ENCODE measurements around the gene ANK3. TPM values are rescaled to one million over a fixed set of nuclear protein-coding genes. Genes with fewer than 3 reads are reported as not detected.

Gene ANK3
- total RNA-seq, 2 experiments from 2014 or later: 60.5 to 61.9 TPM

DNA sequence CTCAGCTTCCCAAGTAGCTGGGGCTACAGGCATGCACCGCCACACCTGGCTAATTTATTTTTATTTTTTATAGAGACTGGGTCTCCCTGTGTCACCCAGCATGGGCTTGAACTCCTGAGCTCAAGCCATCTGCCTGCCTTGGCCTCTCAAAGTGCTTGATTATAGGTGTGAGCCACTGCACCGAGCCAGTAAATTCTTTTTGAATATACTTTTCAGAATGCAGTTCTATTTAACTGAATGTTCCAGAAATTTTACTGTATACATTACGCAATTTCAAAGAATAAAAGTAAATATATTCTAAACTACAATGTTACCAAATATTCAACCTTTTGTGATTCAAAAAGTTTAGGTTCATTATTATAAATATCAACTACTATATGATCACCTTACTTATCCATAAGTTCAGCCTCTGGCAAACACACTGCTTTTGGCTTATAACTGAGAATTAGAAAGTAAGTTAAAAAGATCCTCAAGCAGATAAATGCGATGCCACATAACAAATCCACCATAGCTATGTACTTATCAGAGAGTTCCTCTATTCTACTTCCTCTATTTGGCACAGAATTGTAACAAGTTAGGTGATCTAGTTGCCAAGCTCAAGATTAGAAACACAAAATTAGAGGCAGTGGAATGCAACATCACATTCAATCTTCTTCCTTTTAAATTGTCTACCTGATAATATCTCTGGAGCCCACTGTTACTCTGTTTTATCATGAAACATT, 118.2 kb downstream of the ANK3 start:
- Histone ChIP-seq H3K36me3 (ENCODE audit: insufficient read depth, low read length) (peaks cover 4% of the 10 kb centered on the region), H3K4me1 (ENCODE audit: insufficient read depth, low read length) (no peaks in the 10 kb centered on the region), H3K4me3 (ENCODE audit: low read length) (no peak overlapping the region), H3K27me3 (ENCODE audit: control insufficient read depth in 1 of 2, insufficient read depth in 2 of 2, low read length in 2 of 2) (no peaks in the 10 kb centered on the region), H3K27ac (ENCODE audit: low read depth in 1 of 2, low read length in 2 of 2) (no peak overlapping the region), H3K9me3 (ENCODE audit: control insufficient read depth in 1 of 2, insufficient read depth in 1 of 2, low read length in 2 of 2) (no peaks in the 10 kb centered on the region)
- no peak overlapping the region for H3K4me3 Mint-ChIP-seq
- no peaks in the 10 kb centered on the region for H3K9me3 Mint-ChIP-seq
- TF ChIP-seq, protein P1, sequence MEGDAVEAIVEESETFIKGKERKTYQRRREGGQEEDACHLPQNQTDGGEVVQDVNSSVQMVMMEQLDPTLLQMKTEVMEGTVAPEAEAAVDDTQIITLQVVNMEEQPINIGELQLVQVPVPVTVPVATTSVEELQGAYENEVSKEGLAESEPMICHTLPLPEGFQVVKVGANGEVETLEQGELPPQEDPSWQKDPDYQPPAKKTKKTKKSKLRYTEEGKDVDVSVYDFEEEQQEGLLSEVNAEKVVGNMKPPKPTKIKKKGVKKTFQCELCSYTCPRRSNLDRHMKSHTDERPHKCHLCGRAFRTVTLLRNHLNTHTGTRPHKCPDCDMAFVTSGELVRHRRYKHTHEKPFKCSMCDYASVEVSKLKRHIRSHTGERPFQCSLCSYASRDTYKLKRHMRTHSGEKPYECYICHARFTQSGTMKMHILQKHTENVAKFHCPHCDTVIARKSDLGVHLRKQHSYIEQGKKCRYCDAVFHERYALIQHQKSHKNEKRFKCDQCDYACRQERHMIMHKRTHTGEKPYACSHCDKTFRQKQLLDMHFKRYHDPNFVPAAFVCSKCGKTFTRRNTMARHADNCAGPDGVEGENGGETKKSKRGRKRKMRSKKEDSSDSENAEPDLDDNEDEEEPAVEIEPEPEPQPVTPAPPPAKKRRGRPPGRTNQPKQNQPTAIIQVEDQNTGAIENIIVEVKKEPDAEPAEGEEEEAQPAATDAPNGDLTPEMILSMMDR (IDR thresholded peaks at IDR 0.05): no peak
- no peak for DNase-seq
- no peak for ATAC-seq (ENCODE audit: poor library complexity)
- peaks cover 49% of the 10 kb centered on the region for H3K36me3 Mint-ChIP-seq (ENCODE audit: low read depth)
- no peaks in the 10 kb centered on the region for H3K27me3 Mint-ChIP-seq
- ChIA-PET CTCF (no interaction called here), POLR2A (no interaction called here)
- H3K27ac Mint-ChIP-seq: no peak overlapping the region
- no peaks in the 10 kb centered on the region for H3K4me1 Mint-ChIP-seq (ENCODE audit: low read depth)
- intact Hi-C loops (cut with DNase I, micrococcal nuclease): no loop called here

DNA sequence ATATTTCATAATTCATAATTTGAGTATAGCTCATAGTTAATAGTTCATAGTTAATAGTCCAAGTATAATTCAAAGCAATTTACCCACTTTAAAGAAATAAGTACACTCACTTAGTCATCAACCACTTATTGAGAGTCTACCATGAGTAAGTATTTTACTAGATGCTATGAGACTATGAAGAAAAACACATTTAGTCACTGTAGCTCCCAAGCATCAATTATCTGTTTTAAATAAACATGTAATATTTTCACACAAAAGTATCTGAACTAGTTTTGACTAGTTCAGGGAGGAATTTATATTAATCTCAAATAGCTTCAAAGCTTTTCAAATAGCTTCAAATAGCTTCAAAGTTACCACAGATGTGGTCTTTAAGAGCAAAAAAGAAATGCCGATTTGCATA, 119.2 kb downstream of the ANK3 start:
- Mint-ChIP-seq H3K27ac (no peak overlapping the region), H3K27me3 (no peaks in the 10 kb centered on the region), H3K9me3 (no peaks in the 10 kb centered on the region), H3K4me3 (no peak overlapping the region), H3K4me1 (ENCODE audit: low read depth) (no peaks in the 10 kb centered on the region), H3K36me3 (ENCODE audit: low read depth) (peaks cover 51% of the 10 kb centered on the region)
- CTCF ChIA-PET: no interaction called here
- Histone ChIP-seq H3K27ac (ENCODE audit: low read depth in 1 of 2, low read length in 2 of 2) (no peak overlapping the region), H3K36me3 (ENCODE audit: insufficient read depth, low read length) (no peaks in the 10 kb centered on the region), H3K4me1 (ENCODE audit: insufficient read depth, low read length) (no peaks in the 10 kb centered on the region), H3K27me3 (ENCODE audit: control insufficient read depth in 1 of 2, insufficient read depth in 2 of 2, low read length in 2 of 2) (no peaks in the 10 kb centered on the region), H3K4me3 (ENCODE audit: low read length) (no peak overlapping the region), H3K9me3 (ENCODE audit: control insufficient read depth in 1 of 2, insufficient read depth in 1 of 2, low read length in 2 of 2) (no peaks in the 10 kb centered on the region)
- intact Hi-C loops (cut with DNase I, micrococcal nuclease): no loop called here
- TF ChIP-seq, protein P1 (IDR thresholded peaks at IDR 0.05): no peak
- ATAC-seq (ENCODE audit: poor library complexity) (no peak), DNase-seq (no peak)
- POLR2A ChIA-PET: no interaction called here

DNA sequence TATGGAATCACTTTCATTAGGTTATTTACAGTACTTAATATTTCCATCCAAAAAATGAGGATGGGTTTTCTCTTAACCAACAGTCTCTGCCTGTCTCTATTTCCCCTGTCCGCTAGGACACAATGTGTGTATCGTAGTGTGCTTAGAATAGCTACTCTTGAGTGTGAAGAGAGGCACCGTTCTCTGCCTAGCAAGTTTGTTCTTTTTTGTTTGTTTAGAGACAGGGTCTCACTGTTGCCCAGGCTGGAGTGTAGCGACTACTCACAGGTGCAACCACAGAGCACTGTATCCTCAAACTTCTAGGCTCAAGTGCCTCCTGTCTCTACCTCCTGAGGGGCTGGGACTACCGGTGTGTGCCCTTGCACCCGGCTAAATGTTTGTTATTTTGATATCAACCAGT, 121.9 kb downstream of the ANK3 start:
- H3K27ac Mint-ChIP-seq: no peak overlapping the region
- no peaks in the 10 kb centered on the region for H3K4me1 Mint-ChIP-seq (ENCODE audit: low read depth)
- ATAC-seq (ENCODE audit: poor library complexity): no peak
- TF ChIP-seq, protein P1 (IDR thresholded peaks at IDR 0.05): no peak
- no peak overlapping the region for H3K4me3 Mint-ChIP-seq
- ChIA-PET POLR2A (no interaction called here), CTCF (no interaction called here)
- no peaks in the 10 kb centered on the region for H3K27me3 Mint-ChIP-seq
- no peak overlapping the region for H3K4me3 ChIP-seq (ENCODE audit: low read length)
- peaks cover 5% of the 10 kb centered on the region for H3K36me3 ChIP-seq (ENCODE audit: insufficient read depth, low read length)
- intact Hi-C loops (cut with DNase I, micrococcal nuclease): no loop called here
- no peaks in the 10 kb centered on the region for H3K9me3 ChIP-seq (ENCODE audit: control insufficient read depth in 1 of 2, insufficient read depth in 1 of 2, low read length in 2 of 2)
- H3K4me1 ChIP-seq (ENCODE audit: insufficient read depth, low read length): no peaks in the 10 kb centered on the region
- no peaks in the 10 kb centered on the region for H3K9me3 Mint-ChIP-seq
- H3K36me3 Mint-ChIP-seq (ENCODE audit: low read depth): peaks cover 50% of the 10 kb centered on the region
- no peak for DNase-seq
- H3K27ac ChIP-seq (ENCODE audit: low read depth in 1 of 2, low read length in 2 of 2): no peak overlapping the region
- H3K27me3 ChIP-seq (ENCODE audit: control insufficient read depth in 1 of 2, insufficient read depth in 2 of 2, low read length in 2 of 2): no peaks in the 10 kb centered on the region
